NCI-H1105 treated with DMSO at 0.1 percent for 48 hours (cell line): ENCODE measurements around the gene DDX41.
"Not testable (repeated sequence)": the region's sequence is repeated elsewhere in the genome, so short reads cannot be mapped to it uniquely, and the experiment has no call there.

ENCODE experiments used
- DNase-seq: peaks from one replicate; lab custom pipeline; 2025; lab: John Stamatoyannopoulos, UW

Gene DDX41

DNA sequence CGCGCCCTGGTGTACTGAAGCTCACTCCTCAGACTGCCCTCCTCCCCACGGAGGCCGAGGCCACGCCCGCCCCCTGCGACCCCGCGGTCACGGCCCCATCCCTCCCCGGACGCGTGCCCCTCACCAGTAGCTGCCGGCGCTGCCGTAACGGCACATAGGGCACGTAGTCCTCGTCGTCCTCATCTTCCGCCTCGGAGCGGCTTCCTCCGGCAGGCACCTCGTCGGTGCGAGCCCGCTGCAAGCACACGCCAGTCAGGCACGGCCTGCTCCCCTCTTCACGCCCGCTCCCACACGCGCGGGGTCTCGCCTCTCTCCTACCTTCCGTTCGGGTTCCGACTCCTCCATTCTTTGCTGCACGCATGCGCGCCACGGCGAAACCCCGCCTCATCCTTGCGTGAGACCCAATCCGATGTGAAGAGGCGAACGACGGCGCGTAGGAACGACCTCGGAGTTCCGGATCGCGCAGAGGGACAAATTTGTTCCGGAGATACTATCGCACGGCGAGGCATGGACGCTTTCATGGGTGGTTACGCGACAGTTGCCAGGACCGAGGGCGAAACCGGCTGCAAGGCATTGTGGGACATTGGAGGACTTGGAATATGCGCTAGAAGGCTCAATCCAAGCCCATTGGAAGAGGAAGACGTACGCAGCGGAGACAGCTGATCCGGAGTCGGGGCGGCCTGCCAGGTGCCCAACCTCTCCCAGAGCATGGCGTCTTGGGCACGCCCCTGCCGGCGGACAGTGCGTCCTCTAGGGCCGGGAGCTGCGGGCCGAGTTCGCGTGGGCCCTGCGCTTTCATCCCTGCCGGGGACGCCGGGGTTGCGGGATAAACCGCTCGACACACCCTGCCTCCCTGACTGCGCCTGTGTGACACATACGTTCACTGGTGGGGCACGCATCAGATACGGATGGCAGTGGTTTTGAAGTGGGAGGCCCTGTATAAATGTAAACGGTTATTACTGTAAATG lies at the start of gene DDX41:
Gene DDX41 (minus strand): TSS at position 361 of the 968 bp plus-strand sequence. CDS start 16 bp downstream, at position 345.
- peak; percentile 92 for DNase-seq

DNA sequence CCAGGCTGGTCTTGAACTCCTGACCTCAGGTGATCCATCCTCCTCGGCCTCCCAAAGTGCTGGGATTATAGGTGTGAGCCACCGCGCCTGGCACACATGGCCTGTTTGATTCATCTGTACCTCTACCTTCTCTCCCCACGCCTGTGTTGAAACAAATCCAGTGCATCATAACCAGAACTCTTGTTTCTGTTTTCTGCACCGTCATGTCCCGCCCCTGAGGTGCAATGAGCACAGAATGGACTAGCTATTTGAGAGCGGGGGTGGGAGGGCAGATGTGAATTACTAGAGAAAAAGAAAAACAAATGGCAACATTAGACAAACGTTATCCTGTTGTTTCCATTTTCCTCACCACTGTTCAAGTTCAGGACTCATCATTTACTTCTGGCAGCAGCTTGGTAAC lies 48.3 kb upstream of the DDX41 start:
- DNase-seq = no peak

DNA sequence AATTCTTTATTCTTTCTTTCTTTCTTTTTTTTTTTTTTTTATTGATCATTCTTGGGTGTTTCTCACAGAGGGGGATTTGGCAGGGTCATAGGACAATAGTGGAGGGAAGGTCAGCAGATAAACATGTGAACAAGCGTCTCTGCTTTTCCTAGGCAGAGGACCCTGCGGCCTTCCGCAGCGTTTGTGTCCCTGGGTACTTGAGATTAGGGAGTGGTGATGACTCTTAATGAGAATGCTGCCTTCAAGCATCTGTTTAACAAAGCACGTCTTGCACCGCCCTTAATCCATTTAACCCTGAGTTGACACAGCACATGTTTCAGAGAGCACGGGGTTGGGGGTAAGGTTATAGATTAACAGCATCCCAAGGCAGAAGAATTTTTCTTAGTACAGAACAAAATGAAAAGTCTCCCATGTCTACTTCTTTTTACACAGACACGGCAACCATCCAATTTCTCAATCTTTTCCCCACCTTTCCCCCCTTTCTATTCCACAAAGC lies 42.7 kb upstream of the DDX41 start:
- DNase-seq = not testable (repeated sequence)

DNA sequence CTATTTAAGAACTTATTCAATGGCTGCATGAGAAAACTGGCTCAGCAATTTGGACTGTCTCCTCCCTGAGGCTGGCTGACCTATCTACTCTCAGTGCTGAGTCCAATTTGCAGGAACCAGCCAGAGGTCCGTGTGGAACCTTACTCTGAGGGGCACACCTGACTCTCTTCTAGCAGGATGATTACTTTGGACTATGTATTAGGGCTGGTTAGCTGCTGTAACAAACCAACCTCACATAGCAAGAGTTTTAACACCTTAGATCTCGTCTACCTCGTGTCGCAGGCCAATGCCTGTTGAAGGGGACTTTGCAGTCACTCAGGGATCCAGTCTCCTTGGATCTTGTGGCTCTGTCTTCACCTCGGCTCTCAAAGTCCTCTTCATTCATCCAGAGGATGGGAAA lies 41.0 kb upstream of the DDX41 start:
- no peak for DNase-seq

DNA sequence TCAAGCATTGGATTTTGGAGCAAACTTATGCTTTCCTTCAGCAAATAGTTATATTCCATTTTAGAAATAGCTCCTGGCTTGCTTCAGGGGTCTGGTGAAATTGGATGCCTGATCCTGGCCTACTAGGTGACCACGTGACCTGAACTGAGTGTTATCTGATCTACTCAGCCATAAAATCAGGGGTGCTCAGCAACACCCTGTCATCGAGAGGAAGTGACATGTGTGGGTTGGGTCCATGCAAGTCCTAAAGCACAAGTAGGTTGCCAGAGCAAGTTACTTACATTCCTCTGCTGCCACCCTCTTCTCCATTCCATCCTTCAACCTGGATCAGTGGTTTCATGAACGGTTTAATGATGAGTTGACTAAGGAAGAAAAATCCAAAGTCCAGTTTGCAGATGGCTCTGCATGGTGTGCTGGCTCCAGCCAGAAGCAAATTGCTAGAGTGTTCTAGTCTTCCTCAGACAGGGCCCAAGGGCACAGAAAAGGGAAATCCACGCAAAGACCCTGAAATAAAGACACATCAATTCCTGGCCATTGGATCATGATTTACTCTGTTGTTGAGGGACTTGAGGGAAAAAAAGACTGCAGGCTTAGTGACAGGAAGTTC lies 40.4 kb upstream of the DDX41 start:
- DNase-seq = no peak

DNA sequence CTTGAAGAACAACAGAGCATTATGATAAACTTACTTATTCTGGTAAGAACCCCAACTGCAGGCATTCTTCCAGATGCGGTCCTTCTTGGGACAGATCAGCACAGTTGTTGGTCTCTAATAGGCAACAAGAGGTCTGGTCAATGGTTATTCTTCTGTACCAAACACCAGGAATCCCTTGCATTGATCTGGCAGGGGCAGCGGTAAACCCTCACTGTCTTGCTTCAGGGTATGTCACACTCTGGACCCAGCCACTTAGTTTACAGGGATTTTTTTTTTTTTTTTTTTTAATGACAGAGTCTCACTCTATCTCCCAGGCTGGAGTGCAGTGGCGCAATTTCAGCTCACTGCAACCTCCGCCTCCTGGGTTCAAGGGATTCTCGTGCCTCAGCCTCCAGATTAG lies 38.9 kb upstream of the DDX41 start:
- no peak for DNase-seq

DNA sequence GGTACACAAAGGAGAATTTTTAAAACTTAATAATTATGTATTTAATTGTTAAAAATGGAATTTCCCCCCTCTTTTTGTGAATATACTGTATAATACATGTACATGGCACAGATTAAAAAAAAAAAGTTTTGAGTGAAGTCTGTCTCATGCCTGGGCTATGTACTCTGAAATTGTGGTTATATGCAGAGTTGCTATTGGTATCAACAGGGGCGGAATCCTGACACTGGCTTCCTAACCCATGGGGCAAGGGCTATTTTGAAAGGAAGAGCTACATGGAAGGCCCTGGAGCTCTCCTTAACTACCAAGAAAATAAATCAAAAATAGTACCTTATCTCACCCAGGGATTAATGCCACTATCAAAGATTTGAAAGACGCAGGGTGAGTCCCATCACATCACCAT lies 38.5 kb upstream of the DDX41 start:
- no peak for DNase-seq

DNA sequence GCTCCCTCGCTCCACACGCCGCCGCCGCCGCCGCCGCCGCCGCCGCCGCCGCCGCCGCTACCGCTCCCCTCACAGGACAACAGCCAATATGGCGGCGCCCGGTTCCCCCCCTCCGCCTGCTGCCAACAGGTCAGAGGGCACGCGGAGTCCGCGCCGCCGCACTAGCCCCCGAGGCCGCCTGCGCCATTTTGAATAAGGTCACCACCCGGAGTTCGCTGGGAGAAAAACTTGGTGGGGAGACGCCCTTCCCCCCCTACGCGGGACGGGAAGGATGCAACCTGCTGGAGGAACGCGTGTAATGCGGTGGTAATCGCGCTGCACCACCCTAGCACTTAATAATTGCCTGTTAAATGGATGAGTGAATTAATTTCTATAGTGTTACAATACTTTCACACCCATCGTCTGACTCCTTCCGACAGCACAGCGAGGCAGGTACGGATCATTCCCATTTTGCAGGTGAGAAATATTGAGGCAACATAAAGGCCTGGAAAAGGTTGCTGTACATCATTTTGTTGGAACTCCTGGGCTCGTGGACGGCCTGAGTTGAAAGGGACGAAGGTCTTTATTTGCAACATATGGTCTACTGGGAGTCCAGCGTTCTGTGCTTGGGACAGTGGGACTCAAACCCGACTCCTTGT lies 37.8 kb upstream of the DDX41 start, which contains the start of gene FAM193B:
Gene FAM193B (minus strand): TSS at position 90 of the 638 bp plus-strand sequence. CDS start 105 bp downstream, outside the sequence.
- DNase-seq = peak; percentile 79

DNA sequence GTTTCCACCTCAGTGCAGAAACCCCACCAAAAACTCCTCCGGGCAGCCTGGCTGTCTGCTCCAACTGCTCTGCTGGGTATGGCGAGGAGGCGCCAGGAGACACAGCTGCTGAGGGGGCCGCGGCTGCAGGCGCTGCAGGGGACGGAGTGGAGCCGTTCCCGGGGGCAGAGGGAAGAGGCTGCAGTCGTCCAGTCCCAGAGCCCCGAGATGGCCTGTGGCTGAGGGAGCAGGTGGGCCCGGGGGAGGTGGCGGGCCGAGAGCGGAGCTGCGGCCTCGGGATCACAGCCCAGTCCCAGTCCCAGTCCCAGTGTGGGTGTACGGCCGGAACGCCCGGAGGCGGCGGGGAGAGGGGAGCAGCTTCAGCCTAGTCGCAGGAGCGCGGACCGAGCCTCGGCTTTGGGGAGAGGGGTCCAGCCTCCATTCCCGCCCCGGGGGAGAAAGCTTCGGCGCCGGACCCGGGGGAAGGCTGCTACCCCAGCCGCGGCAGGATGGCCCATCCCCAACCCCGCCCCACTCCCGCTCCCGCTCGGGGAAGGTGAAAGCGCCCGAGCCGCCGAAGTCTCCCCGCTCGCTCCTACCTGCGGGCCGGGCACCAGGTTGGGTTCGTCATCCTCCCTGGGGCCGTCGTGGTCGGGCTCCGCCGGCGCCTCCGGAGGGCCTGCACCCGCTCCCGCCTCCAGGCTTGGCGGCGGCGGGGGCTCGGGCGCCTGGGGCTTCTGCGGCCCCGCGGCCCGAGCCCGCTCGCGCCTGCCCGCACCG lies 37.1 kb upstream of the DDX41 start:
- peak; percentile 11 for DNase-seq

DNA sequence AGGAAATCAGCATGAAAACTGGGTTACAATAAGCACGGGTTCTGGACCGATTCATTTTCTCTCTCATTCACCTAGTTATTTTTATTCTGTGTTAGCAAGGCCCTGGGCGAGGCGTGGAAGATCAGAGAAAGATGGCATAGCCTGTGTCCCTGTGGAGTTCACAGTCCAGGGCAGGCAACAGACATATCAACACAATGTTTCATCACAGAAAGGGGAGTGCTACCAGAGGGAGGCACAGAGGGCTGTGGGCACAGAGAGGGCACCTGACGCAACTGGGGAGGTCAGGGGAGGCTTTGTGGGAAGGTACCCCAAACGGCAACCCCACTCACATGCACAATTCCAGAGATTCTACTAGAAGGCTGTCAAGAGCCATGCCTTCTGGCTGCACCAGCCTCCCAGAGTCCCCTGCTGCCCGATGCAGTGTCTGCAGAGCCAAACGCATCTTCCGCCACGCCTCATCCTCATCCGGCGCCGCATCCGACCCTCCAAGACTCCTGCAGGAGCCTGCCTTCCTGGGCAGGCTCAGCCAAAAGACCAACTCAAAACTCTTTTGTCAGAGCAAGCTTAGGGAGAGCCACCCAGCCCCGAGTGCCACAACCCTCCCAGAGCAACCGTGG lies 36.2 kb upstream of the DDX41 start:
- DNase-seq = no peak

DNA sequence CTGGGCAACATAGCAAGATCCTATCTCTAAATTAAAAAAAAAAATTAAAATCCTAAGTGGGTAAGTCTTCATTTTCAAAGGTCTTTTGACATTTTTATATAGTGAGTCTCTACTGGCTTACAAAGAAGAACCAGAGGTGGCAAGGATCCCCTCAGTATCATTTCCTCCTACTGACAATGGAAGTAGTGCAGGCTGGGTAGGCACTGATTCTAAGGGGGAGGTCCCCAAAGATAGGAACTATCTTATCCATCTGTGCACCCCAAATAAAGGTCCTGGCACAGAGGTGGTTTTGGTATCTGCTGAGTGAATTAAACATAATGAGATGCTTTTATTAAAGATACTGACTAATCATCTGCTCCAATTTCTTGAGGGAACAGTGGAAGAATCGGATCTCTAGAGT lies 33.4 kb upstream of the DDX41 start:
- no peak for DNase-seq

DNA sequence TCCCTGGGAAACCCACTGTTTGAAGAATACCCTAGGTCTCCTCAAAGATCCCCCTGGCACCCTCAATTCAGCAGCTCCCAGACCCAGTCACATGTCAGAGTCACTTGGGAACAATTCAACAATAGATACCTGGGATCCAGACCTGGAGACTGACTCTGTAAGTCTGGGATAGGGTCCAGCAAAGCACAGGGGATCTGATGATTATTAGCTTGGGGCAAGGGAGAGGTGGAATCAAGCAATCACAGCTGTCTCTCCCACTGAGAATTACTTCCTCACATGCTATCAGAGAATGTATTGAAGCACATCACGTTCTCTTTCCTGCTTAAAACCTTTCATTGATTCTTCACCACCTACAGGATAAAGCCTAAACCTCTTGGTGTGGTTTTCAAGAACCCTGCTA lies 31.7 kb upstream of the DDX41 start:
- no peak for DNase-seq

DNA sequence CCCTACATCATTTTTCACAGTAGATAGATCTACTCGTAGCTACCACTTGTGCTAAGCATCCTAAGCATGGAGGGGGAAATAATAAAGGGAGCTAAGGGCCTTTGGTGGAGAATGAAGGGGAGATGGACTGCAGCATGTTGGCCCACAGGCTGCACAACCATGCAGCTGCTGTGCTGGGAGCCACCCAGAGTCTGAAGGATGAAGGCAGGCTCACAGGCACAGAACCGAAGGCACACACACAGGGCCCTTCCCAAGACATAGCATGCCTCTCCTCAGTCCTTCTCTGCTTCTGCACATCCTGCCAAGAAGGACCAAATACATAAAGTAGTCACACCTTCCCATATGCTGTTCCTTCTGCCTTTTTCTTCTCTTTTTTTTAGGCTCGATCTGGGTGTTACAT lies 31.0 kb upstream of the DDX41 start:
- DNase-seq = no peak

DNA sequence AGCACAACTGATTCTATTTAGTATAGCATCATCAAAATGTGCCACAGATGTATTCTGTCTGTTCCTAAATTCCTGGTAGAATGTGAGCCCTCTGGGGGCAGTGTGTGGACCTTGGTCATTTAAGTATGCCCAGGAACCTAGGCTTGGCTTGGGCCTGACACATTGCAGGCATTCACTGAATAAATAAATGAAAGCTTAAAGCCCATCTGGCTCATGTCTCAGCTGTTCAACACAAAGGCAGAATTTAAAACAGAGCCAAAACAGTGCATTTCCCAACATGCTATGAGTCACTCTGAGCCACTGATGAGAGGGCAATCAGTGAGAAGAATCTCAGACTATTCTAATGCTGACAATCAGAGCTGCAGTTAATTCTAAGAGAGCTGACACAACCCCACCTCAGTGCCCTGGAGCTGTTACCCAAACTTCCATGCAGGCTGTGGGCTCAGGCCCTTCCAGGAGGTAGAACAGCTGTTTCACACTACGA lies 29.5 kb upstream of the DDX41 start:
- no peak for DNase-seq

DNA sequence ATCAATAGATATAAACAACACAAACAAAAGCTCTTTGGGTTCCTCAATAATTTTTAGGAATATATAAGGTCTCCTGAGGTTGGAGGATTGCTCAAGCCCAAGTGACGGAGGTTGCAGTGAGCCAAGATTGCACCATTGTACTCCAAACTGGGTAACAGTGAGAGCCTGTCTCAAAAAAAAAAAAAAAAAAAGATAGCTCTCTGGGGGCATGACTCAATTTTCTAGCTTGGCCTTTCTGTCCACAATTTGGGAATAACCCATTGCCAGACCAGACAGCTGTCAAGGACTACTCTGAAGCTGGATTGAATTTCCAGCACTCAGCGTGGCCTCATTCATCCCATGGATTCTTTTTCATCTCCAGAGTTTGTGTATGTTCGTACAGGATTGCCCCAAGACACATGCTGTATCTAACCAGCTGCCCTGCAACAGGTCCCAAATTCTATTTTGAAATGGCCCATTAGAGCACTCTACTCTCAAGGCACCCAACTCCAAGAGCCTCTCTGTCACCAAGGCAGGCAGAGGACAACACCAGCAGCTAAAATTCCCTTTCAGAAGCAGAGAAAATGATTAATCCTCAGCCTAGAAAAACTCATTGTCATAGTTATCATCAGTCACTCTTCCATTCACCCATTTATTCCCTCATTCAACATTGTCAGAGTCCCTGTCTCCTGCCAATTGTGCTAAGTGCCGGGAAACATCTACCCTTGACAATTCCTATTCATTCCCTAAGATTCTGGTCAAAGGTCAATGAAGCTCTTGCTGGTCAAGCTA lies 28.9 kb upstream of the DDX41 start:
- no peak for DNase-seq

DNA sequence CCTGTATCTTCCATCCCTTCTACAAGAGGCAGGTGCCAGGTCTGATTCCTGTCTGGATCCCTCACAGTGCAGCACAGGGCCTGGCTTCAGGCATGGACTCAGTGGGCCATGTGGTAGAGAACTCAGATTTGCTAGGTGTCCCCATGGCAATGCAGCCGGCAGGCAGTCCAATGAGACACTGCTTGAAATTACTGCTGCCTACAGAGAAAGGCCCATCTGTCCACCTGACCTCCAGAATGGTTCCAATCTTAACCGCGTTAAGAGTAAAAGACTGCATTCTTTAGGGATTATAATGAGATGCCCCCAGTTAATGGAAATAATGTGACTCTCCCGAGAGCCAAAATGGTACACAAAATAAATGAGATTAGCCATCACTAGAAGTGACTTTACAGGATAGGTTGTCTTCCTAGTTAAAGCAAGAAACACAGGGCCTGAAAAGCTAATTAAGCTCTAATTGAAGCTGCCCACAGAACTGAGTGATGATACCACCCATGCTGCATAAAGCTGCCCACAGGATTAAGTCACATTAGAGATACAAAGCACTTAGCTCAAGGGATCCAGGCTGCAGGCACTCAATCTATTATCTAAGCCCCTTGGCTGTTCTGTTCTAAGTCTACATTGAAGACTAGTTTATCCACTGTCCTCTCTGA lies 26.2 kb upstream of the DDX41 start:
- no peak for DNase-seq

DNA sequence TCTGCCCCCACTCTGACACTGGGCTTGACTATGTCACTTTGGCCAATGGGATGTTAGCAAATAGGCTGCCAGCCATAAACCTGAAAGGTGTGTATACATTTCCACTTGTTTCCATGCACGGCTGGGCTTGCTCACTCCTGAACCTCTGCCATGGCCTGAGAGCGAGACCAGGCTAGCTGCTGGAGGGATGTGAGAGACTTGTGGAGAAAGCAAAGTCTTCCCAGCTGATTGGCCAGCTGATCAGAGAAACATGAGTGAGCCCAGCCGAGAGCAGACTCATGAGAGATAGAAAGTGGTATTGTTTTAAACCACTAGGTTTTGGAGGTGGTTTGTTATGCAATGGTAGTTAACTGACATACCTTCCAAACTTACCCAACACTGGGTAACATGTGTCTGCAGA lies 23.7 kb upstream of the DDX41 start:
- no peak for DNase-seq

DNA sequence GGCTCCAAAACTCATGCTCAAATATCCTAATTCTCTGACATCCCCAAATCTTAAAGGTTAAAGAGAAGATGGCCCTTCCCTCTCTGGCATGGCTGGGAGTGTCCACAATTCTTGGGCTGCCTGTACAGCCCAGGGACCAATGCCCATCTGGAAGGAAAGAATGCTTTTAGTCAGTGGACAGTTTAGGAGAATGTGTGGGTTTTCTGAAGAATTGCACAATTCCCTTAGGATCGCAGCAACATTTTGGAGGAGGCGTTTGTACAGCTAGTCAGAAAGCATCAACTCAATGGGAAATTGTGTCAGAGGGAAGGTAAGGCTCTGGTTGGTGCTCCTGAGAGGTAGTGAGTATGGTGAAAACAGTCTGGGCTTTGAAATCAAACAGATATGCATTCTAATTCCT lies 22.6 kb upstream of the DDX41 start:
- no peak for DNase-seq

DNA sequence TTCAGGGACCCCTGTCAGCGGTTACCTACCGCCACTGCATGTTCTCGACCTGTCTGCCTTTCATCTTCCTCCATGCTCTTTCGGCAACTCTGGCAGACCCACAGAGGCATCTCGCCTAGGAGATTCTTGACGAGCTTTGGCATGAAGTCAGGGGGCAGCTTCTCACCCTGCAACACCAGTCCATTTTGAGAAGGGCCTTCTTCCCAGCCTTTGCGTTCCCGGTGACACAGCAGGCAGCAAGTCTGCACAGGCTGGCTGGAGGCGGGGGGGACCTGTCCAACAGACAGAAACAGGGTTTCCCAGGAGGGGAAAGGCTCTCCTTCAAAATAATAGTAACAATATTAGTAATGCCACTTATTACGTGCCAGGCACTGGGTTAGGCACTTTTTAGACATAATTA lies 22.1 kb upstream of the DDX41 start:
- DNase-seq = no peak
